ENCODE results near the gene ADORA3.

Gene ADORA3

DNA sequence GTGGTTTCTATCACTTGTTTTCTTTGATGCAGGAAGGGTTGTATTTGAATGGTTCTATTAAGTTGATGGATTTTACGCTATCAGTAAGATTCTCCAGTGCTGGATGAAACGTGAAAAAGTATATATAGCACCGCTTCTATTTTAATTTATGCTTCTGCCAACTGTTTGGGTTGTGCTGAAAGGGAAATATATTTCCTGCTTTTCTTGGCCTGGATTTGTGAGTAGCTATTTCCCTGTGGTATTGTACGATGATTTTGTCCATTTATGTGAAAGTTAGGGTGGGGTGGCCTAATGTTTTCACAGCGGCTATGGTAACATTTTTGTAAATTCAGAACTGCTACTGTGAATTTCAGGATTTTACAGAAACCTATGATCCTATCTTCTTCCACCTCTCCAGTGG, 29.3 kb downstream of the ADORA3 start:
- no peak for DNase-seq

GRCh38 chr1:111471538-111471937, 31.9 kb downstream of the ADORA3 start:
- DNase-seq, result no peak

DNA sequence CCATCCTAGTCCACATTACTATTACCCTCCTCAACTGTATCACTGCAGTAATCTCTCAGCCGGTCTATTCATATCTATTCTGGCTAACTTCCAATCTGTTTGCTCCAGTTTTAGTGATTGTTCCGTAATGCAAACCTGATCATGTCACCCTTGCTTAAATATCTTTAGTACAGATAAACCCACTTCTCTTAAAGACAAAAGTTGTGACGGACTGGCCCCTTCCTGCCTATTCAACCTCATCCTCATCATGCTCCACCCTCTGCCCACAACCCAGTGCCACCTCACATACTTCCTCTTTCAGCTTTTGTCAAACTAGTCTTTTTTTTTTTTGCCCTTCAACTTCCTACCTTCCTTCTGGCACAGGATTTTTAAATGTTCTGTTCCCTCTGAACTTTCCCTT, 32.4 kb downstream of the ADORA3 start:
- DNase-seq, result no peak

GRCh38 chr1:111470596-111470995, 32.8 kb downstream of the ADORA3 start:
- no peak for DNase-seq

GRCh38 chr1:111469539-111469938, 33.9 kb downstream of the ADORA3 start:
- no peak for DNase-seq

GRCh38 chr1:111468717-111469100, 34.7 kb downstream of the ADORA3 start:
- no peak for DNase-seq

- no peak for DNase-seq
Observed at GRCh38 chr1:111467865-111468716, 35.3 kb downstream of the ADORA3 start.

DNA sequence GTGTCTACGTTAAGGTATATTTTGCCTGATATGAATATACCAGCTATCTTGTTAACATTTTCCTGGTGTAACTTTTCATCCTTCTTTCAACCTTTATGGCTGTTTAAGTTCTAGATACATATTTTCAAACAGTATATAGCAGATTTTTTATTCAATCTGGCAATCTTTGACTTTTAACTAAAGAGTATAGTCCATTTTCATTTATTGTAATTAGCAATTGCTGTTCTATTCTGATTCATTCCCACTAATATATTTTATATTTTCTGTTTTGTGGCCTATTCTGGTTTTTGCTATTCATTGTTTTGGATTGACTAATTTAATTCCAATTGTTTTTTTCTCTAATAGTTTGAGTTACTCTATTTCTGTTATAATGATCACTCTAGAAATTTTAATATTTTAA, 37.0 kb downstream of the ADORA3 start:
- DNase-seq, result no peak

DNA sequence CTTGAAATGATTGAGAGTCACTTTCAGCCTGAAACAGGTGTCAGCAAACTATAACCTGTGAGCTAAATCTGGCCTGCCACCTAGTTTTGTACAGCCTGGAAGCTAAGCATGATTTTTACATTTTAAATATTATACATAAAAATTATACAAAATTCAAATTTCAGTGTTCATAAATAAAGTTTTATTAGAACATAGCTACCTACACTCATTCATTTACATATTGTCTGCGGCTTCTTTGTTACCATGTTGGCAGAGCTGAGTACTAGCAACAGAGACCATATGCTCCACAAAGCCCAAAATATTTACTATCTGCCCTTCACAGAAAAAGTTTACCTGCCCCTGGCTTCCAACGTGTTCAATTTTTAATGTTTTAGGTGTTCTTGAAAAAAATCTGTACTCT, 37.7 kb downstream of the ADORA3 start:
- DNase-seq, result no peak

- DNase-seq, result no peak
Observed at GRCh38 chr1:111463029-111463683, 40.3 kb downstream of the ADORA3 start.

DNA sequence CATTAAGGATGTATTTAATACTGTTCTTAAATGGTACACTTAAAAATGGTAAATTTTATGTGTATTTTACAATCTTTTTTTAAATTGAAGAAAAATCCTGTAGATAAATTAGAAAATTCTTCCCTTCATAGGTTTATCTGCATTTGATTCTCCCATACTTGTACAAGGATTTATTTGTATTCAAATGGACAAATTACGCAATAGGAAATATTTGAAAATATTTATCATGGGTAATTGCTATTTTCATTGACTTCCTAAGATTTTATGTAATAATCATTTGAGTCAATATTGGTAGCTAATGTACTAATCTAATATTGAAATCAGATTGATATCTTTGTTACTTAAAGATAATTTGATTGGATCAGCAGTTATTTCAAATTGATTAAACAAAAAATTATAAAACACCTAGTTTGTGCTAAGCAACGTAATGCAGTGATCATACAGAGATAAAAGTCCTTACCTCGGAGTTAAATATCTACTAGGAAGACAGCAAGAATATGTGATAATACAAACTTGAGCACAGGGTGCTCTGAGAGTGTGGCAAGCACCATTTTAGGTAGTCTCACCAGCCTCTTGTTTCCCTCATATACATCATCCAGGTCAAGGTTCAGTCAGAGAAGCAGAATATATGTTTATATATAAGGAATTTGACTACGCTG, 40.9 kb downstream of the ADORA3 start:
- no peak for DNase-seq

DNA sequence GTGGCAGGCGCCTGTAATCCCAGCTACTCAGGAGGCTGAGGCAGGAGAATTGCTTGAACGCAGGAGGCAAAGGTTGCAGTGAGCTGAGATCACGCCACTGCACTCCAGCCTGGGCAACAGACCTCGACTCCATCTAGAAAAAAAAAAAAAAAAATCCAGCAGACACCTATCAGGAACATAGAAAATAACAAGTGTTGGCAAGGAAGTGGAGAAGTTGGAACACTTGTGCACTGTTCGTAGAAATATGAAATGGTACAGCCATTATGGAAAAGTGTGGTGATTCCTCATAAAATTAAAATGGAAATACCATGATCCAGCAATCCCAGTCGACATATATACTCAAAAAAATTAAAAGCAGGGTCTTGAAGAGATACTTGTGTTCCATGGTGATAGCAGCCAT, 41.7 kb downstream of the ADORA3 start:
- DNase-seq, result no peak

DNA sequence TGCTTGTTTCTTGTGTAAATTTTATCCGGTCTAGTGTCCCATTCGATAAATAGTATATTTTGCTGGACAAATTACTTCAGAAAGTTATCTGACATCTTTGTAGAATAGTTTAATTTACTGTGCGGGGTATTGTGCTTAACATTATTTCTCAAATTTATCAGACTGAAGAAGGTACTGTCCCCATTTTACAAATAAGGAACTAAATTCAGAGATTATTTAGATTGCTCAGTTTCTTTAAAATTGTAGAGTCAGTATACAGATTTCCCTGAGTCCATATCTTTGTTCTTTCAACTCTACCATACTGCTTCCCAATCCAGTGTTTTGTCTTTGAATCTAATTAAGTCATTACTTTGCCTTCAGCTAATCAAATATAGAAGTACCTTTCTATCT, 47.8 kb downstream of the ADORA3 start:
- DNase-seq, result no peak

DNA sequence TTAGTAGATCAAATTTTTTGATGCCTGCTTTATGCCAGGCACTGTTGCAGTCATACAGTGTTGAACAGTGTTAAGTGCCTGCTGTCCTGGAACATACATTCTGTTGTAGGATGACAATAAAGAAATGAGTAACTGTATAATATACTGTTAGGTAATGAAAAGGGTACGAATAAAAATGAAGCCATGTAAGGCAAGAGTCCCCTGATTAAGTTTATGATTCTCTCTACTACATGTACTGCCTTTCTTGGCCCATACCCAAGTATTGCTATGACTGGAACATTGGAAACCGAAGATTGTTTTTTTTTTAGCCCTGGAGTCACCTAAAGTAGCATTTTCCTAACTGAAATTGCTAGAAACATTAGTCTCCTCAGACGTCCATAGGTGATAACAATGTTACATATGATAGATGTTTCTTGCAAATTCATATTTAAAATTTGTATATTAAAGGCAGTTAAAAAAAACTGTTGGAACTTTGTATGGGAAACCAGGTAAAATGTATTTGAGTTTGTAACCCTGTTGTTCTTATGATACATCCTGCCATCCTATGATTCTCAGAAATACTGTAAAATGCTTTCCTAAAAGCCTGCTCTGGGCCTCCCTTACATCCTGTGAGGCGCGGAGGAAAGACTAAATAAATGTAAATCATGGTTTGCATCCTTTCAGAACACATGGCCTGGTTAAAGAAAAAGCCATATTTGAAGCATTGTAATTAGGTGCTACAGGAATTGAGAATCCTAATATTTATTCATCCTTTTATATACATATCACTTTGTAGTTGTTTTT, 48.4 kb downstream of the ADORA3 start:
- DNase-seq, result no peak

DNA sequence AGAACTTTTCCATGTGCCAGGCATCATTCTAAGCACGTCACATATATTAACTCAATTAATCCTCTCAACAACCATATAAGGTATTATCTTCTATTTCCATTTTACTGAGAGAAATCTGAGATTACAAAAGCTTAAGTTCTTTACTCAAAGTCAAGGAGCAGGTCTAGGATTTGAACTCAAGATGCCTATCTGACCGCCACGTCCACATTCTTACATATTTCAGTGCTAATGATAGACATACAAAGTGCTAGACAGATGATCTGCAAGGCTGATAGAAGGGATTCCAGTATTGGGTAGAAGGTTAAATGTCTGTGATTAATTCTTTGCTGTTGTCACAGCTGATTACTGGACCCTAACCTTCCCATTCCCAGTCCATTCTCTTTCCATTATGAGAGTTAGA, 49.7 kb downstream of the ADORA3 start:
- DNase-seq, result no peak

- DNase-seq, result no peak
Observed at GRCh38 chr1:111452581-111452980, 50.9 kb downstream of the ADORA3 start.

- no peak for DNase-seq
Observed at GRCh38 chr1:111450185-111450584, 53.2 kb downstream of the ADORA3 start.

- DNase-seq, result no peak
Observed at GRCh38 chr1:111449703-111450017, 53.8 kb downstream of the ADORA3 start.
